ENCODE results near the gene ZHX3. TPM values are rescaled to one million over a fixed set of nuclear protein-coding genes. Genes with fewer than 3 reads are reported as not detected.

Gene ZHX3
- total and polyA plus RNA-seq, 2 of the 13 experiments (the other 11 are each of a cell fraction or from before 2014, with no cell fraction given) = 8.4 to 11.7 TPM

- no peak for TF ChIP-seq ZNF784 (CRISPR knock-in tag; IDR thresholded peaks at IDR 0.05; ENCODE audit: borderline replicate concordance)
- no peak for TF ChIP-seq HNRNPLL (IDR thresholded peaks at IDR 0.05; ENCODE audit: low read depth, low read length, poor library complexity, severe bottlenecking)
- no peak for TF ChIP-seq GMEB1 (CRISPR knock-in tag; IDR thresholded peaks at IDR 0.05; ENCODE audit: borderline replicate concordance)
- no peak; the same call in 1 of the 2 replicates for TF ChIP-seq ZNF841 (CRISPR knock-in tag; IDR thresholded peaks at IDR 0.05; ENCODE audit: borderline replicate concordance)
- TF ChIP-seq ZNF343 (CRISPR knock-in tag; IDR thresholded peaks at IDR 0.05) = no peak
- TF ChIP-seq RXRB (CRISPR knock-in tag; IDR thresholded peaks at IDR 0.05; ENCODE audit: borderline replicate concordance) = no peak
- peak; percentile 50; the same call in 1 of the 2 replicates for TF ChIP-seq U2AF2 (IDR thresholded peaks at IDR 0.05; ENCODE audit: low read depth, low read length)
- TF ChIP-seq ZSCAN31 (CRISPR knock-in tag; IDR thresholded peaks at IDR 0.05; ENCODE audit: low read depth) = no peak
- TF ChIP-seq IKZF1 (IDR thresholded peaks at IDR 0.05) = no peak
- no peak for TF ChIP-seq RAD21 (CRISPR knock-in tag; IDR thresholded peaks at IDR 0.05)
- TF ChIP-seq, protein P1, sequence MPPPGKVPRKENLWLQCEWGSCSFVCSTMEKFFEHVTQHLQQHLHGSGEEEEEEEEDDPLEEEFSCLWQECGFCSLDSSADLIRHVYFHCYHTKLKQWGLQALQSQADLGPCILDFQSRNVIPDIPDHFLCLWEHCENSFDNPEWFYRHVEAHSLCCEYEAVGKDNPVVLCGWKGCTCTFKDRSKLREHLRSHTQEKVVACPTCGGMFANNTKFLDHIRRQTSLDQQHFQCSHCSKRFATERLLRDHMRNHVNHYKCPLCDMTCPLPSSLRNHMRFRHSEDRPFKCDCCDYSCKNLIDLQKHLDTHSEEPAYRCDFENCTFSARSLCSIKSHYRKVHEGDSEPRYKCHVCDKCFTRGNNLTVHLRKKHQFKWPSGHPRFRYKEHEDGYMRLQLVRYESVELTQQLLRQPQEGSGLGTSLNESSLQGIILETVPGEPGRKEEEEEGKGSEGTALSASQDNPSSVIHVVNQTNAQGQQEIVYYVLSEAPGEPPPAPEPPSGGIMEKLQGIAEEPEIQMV (CRISPR knock-in tag; IDR thresholded peaks at IDR 0.05; ENCODE audit: low read depth) = no peak
- TF ChIP-seq RBAK (CRISPR knock-in tag; IDR thresholded peaks at IDR 0.05) = no peak
- no peak for TF ChIP-seq NR2F2 (IDR thresholded peaks at IDR 0.05; ENCODE audit: borderline replicate concordance, low read depth)
- TF ChIP-seq ZKSCAN5 (CRISPR knock-in tag; IDR thresholded peaks at IDR 0.05) = no peak
- no peak for TF ChIP-seq ZBTB8A (CRISPR knock-in tag; IDR thresholded peaks at IDR 0.05; ENCODE audit: borderline replicate concordance, low read depth)
- TF ChIP-seq ZNF451 (CRISPR knock-in tag; IDR thresholded peaks at IDR 0.05) = no peak
- no peak for TF ChIP-seq ZC3H13 (CRISPR knock-in tag; IDR thresholded peaks at IDR 0.05)
- TF ChIP-seq ZNF18 (CRISPR knock-in tag; IDR thresholded peaks at IDR 0.05; ENCODE audit: insufficient replicate concordance) = no peak
- TF ChIP-seq U2AF1 (optimal IDR thresholded peaks at IDR 0.05; ENCODE audit: low read depth, low read length) = no peak
- TF ChIP-seq ARHGAP35 (CRISPR knock-in tag; IDR thresholded peaks at IDR 0.05; ENCODE audit: borderline replicate concordance) = no peak
- TF ChIP-seq SMARCE1 (IDR thresholded peaks at IDR 0.05; ENCODE audit: borderline replicate concordance) = no peak
- no peak for TF ChIP-seq IRF9 (CRISPR knock-in tag; IDR thresholded peaks at IDR 0.05; ENCODE audit: borderline replicate concordance)
- no peak for TF ChIP-seq EEA1 (CRISPR knock-in tag; IDR thresholded peaks at IDR 0.05; ENCODE audit: borderline replicate concordance)
Measured at GRCh38 chr20:41135888-41136679, 181.4 kb downstream of the ZHX3 start (continued).
